ENCODE measurements around the gene GRAP2.

DNA sequence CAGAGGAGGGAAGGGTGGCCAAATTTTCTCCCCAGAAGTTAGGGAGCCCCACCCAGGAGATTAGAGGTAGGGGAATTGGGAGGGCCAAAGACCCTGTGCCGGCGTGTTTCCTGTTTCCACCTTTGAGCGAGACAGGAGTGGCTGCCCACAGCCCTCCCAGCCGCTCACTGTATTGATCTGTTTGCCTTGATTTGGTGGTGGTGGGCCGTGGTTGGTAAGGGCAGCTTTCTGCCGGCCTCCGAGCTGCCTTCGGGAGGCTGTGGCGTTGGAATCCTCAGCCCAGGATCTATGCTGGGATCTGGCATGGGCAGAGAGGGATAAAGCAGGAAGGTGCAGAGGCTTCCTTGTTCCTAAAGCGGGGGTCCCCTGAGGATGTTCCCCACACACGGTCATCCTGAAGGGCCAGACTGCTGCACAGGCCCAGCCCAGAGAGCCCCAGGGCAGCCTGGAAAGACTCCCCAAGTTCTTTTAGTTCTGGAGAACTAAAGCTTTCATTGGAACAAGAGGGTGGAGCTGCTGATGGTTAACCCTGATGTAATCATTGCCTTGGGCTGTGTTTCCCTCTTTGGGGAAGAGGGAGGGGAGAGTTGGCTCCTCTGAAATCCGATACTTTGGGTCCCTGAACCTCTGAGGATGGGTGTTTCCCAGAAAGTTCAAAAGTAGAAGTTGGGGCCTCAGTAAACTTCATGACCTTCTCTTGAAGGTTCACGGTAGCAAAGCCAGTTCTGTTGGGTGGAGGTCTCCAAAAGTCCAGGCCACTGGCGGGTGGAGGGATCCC is 101.1 kb downstream of the GRAP2 start:
- TF ChIP-seq, protein P1, sequence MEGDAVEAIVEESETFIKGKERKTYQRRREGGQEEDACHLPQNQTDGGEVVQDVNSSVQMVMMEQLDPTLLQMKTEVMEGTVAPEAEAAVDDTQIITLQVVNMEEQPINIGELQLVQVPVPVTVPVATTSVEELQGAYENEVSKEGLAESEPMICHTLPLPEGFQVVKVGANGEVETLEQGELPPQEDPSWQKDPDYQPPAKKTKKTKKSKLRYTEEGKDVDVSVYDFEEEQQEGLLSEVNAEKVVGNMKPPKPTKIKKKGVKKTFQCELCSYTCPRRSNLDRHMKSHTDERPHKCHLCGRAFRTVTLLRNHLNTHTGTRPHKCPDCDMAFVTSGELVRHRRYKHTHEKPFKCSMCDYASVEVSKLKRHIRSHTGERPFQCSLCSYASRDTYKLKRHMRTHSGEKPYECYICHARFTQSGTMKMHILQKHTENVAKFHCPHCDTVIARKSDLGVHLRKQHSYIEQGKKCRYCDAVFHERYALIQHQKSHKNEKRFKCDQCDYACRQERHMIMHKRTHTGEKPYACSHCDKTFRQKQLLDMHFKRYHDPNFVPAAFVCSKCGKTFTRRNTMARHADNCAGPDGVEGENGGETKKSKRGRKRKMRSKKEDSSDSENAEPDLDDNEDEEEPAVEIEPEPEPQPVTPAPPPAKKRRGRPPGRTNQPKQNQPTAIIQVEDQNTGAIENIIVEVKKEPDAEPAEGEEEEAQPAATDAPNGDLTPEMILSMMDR (IDR thresholded peaks at IDR 0.05), result no peak
- TF ChIP-seq POLR2AphosphoS5 (IDR thresholded peaks at IDR 0.05) (no peak), EP300 (IDR thresholded peaks at IDR 0.05) (no peak), POLR2A (IDR thresholded peaks at IDR 0.05) (no peak)
